ENCODE results near the gene SLC25A21. TPM values are rescaled to one million over a fixed set of nuclear protein-coding genes. Genes with fewer than 3 reads are reported as not detected.
"Not testable (repeated sequence)": the region's sequence is repeated elsewhere in the genome, so short reads cannot be mapped to it uniquely, and the experiment has no call there.

Gene SLC25A21
- total RNA-seq, 4 donors from 2014 or later, result 0.82 to 11.1 TPM; not detected in 2

DNA sequence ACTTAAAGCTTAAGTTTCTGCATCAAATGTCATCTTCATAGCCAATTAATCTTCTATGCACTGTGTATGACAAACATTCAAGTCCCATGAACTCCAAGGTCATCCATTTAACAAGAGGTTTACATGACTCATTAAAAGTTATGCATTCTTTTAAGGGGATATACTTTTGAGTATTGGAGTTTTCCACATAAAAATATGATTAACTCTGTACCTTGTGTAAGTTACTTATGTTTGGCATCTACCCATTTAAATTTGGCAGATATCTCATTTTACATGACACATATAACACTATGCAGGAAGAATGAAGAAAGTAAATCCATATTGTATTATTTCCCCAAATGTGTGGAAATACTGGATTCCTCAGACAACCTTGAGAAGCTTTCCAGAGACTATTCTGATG is 270.5 kb downstream of the SLC25A21 start:
- H3K4me1 ChIP-seq, result no peaks in the 10 kb centered on the region
- in situ Hi-C loops (cut with MboI; ENCODE audit: low pct_ligation_motif_present in 1 of 4, low pct_unique_long_range_greater_than_20kb in 1 of 4, low sequenced_read_pairs in 3 of 4), result no loop called here
- no peaks in the 10 kb centered on the region for H3K36me3 ChIP-seq
- TF ChIP-seq EP300 (IDR thresholded peaks at IDR 0.05; ENCODE audit: low read depth) (no peak), POLR2AphosphoS5 (IDR thresholded peaks at IDR 0.05) (no peak), POLR2A (IDR thresholded peaks at IDR 0.05) (no peak)
- TF ChIP-seq, protein P1, sequence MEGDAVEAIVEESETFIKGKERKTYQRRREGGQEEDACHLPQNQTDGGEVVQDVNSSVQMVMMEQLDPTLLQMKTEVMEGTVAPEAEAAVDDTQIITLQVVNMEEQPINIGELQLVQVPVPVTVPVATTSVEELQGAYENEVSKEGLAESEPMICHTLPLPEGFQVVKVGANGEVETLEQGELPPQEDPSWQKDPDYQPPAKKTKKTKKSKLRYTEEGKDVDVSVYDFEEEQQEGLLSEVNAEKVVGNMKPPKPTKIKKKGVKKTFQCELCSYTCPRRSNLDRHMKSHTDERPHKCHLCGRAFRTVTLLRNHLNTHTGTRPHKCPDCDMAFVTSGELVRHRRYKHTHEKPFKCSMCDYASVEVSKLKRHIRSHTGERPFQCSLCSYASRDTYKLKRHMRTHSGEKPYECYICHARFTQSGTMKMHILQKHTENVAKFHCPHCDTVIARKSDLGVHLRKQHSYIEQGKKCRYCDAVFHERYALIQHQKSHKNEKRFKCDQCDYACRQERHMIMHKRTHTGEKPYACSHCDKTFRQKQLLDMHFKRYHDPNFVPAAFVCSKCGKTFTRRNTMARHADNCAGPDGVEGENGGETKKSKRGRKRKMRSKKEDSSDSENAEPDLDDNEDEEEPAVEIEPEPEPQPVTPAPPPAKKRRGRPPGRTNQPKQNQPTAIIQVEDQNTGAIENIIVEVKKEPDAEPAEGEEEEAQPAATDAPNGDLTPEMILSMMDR (IDR thresholded peaks at IDR 0.05), result no peak
- H3K4me3 ChIP-seq, result no peak overlapping the region
- no peak overlapping the region for H3K27ac ChIP-seq
- no peaks in the 10 kb centered on the region for H3K9me3 ChIP-seq
- intact Hi-C loops (cut with DNase I; ENCODE audit: low total_unique reads), result no loop called here
- H3K27me3 ChIP-seq, result no peaks in the 10 kb centered on the region
- DNase-seq, result no peak

DNA sequence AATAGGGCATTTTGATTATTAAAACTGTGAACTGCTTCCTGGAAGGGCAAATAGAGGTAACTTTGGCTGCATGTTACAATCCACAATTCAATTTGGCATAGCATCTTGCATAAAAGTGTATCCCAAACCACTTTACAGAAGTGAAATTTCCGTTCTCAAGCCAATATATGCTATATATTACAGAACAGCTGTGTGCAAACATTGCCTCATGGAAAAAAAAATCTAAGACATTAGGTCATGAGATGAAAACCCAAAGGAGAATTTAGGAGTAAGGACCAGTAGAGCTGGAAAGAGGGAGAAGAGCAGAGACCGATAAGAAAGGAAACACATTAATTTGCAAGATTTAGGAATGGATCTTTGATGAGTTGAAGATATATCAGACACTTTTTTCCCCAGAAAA is 271.6 kb downstream of the SLC25A21 start:
- Histone ChIP-seq H3K9me3 (no peaks in the 10 kb centered on the region), H3K4me3 (no peak overlapping the region), H3K27me3 (no peaks in the 10 kb centered on the region), H3K4me1 (no peaks in the 10 kb centered on the region), H3K36me3 (no peaks in the 10 kb centered on the region), H3K27ac (no peak overlapping the region)
- no peak for DNase-seq
- in situ Hi-C loops (cut with MboI; ENCODE audit: low pct_ligation_motif_present in 1 of 4, low pct_unique_long_range_greater_than_20kb in 1 of 4, low sequenced_read_pairs in 3 of 4) (no loop called here), intact Hi-C loops (cut with DNase I; ENCODE audit: low total_unique reads) (no loop called here)
- TF ChIP-seq, protein P1 (IDR thresholded peaks at IDR 0.05), result no peak
- TF ChIP-seq POLR2A (IDR thresholded peaks at IDR 0.05), result no peak
- TF ChIP-seq EP300 (IDR thresholded peaks at IDR 0.05; ENCODE audit: low read depth), result no peak
- TF ChIP-seq POLR2AphosphoS5 (IDR thresholded peaks at IDR 0.05), result no peak
- 67 to 71% methylated on average over 2 of the region's 2 CpGs for WGBS, 2 donors (ENCODE audit: low coverage in 1 of 2)

DNA sequence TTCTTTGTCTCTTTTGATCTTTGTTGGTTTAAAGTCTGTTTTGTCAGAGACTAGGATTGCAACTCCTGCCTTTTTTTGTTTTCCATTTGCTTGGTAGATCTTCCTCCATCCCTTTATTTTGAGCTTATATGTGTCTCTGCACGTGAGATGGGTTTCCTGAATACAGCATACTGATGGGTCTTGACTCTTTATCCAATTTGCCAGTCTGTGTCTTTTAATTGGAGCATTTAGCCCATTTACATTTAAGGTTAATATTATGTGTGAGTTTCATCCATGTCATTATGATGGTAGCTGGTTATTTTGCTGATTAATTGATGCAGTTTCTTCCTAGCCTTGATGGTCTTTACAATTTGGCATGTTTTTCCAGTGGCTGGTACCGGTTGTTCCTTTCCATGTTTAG is 276.1 kb downstream of the SLC25A21 start:
- H3K4me1 ChIP-seq, result not testable (repeated sequence)
- 88 to 90% methylated on average over 2 of the region's 2 CpGs for WGBS, 2 donors (ENCODE audit: low coverage in 1 of 2)

DNA sequence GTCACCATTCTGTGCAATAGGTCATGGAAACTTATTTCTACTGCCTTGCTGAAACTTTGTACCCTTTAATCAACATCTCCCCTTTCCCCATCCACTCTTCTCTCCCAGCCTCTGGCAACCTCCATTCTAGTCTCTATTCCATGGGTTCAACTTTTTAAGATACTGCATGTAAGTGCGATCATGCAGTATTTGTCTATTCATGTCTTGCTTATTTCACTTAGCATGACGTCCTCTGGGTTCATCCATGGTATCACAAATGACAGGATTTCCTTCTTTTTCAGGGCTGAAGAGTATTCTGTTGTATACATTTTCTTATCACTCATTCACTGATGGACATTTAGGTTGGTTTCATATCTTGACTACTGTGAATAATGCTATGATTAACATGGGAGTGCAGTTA is 288.4 kb downstream of the SLC25A21 start:
- Histone ChIP-seq H3K27ac (no peak overlapping the region), H3K4me1 (no peaks in the 10 kb centered on the region), H3K4me3 (no peak overlapping the region), H3K36me3 (no peaks in the 10 kb centered on the region), H3K27me3 (no peaks in the 10 kb centered on the region), H3K9me3 (no peaks in the 10 kb centered on the region)
- in situ Hi-C loops (cut with MboI; ENCODE audit: low pct_ligation_motif_present in 1 of 4, low pct_unique_long_range_greater_than_20kb in 1 of 4, low sequenced_read_pairs in 3 of 4), result no loop called here
- TF ChIP-seq, protein P1 (IDR thresholded peaks at IDR 0.05), result no peak
- TF ChIP-seq POLR2AphosphoS5 (IDR thresholded peaks at IDR 0.05) (no peak), EP300 (IDR thresholded peaks at IDR 0.05; ENCODE audit: low read depth) (no peak), POLR2A (IDR thresholded peaks at IDR 0.05) (no peak)
- 68 to 100% methylated on average over 2 of the region's 2 CpGs for WGBS, 2 donors (ENCODE audit: low coverage in 1 of 2)
- DNase-seq, result no peak
- intact Hi-C loops (cut with DNase I; ENCODE audit: low total_unique reads), result no loop called here

More for the DNA sequence above, 276.1 kb downstream of the SLC25A21 start:
- DNase-seq; H3K27me3 ChIP-seq; H3K4me3 ChIP-seq; intact Hi-C loops (cut with DNase I; ENCODE audit: low total_unique reads); in situ Hi-C loops (cut with MboI; ENCODE audit: low pct_ligation_motif_present in 1 of 4, low pct_unique_long_range_greater_than_20kb in 1 of 4, low sequenced_read_pairs in 3 of 4); H3K36me3 ChIP-seq; H3K27ac ChIP-seq; H3K9me3 ChIP-seq: not testable (repeated sequence)

DNA sequence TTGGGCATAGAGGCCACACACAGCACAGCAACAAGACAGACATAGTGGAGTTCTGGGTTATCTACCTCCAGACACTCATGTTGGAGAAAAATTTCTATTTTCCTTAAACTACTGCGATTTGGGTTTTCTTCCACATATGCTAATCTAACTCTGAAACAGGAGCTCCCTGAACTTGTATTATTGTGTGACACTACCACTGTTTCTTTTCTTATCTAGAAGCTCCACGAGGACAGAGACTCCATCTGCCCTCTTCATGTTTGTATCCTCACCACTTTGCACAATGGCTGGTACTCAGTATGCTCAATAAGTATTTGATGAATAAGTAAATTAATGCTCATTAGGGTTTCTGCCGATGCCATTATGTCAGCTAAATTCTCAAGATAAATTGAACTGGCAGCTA is 292.1 kb downstream of the SLC25A21 start:
- in situ Hi-C loops (cut with MboI; ENCODE audit: low pct_ligation_motif_present in 1 of 4, low pct_unique_long_range_greater_than_20kb in 1 of 4, low sequenced_read_pairs in 3 of 4) (no loop called here), intact Hi-C loops (cut with DNase I; ENCODE audit: low total_unique reads) (no loop called here)
- no peaks in the 10 kb centered on the region for H3K36me3 ChIP-seq

More for the DNA sequence above, 292.1 kb downstream of the SLC25A21 start:
- Histone ChIP-seq H3K9me3 (no peaks in the 10 kb centered on the region), H3K4me3 (no peak overlapping the region), H3K27ac (no peak overlapping the region), H3K27me3 (no peaks in the 10 kb centered on the region), H3K4me1 (no peaks in the 10 kb centered on the region)
- TF ChIP-seq, protein P1 (IDR thresholded peaks at IDR 0.05), result no peak
- TF ChIP-seq POLR2AphosphoS5 (IDR thresholded peaks at IDR 0.05), result no peak
- TF ChIP-seq EP300 (IDR thresholded peaks at IDR 0.05; ENCODE audit: low read depth), result no peak
- no peak for TF ChIP-seq POLR2A (IDR thresholded peaks at IDR 0.05)
- no peak for DNase-seq
- WGBS, 2 donors (ENCODE audit: low coverage in 1 of 2), result 48 to 53% methylated on average over 3 of the region's 3 CpGs
